PC-9 (cell line): Measurements from ENCODE around the gene ABI3BP. TPM values are rescaled to one million over a fixed set of nuclear protein-coding genes. Genes with fewer than 3 reads are reported as not detected.
A peak's percentile ranks its signal among the peaks of the same experiment; 100 is the strongest.

Experiments used
- BruUV-seq: library from RNA; stranded (reverse); fragments of 400-500 nt; replicated peaks from 2 replicates; lab custom pipeline; 2021; lab: Mats Ljungman, UMichigan
- CTCF ChIA-PET: fragments of 300-600 bp; sonication (Branson Sonifier 250); formaldehyde crosslinking; loops from one replicate; lab custom pipeline; 2022; ENCODE audit warnings: antibody characterized with exemption; lab: Charles Lee
- POLR2A ChIA-PET: fragments of 300-600 bp; sonication (Branson Sonifier 250); formaldehyde crosslinking; loops from one replicate; lab custom pipeline; 2022; ENCODE audit warnings: antibody characterized with exemption; ENCODE audit not compliant: unreplicated experiment; lab: Charles Lee
- DNase-seq, 2 experiments: peaks; one replicate each; pipeline versions ENCODE4 v3.0.0 to v3.0.0-alpha.2; 2015 to 2022; ENCODE audit warnings: mixed read lengths in 1 of 2
- H2AFZ ChIP-seq: fragments of 200-600 bp; sonication (generic); 2 replicates; pipeline ENCODE4 v1.8.1; 2017; ENCODE audit warnings: antibody characterized with exemption
- H3F3A ChIP-seq: fragments of 200-600 bp; sonication (generic); 2 replicates; pipeline ENCODE4 v1.8.1; 2017; ENCODE audit warnings: antibody characterized with exemption, mild to moderate bottlenecking, low read depth; ENCODE audit not compliant: insufficient read depth
- H3K27ac ChIP-seq: fragments of 200-600 bp; sonication (generic); 2 replicates; pipeline ENCODE4 v1.6.1; 2016; ENCODE audit warnings: mixed run types
- H3K27me3 ChIP-seq: fragments of 200-600 bp; sonication (generic); 2 replicates; pipeline ENCODE4 v1.6.1; 2016; ENCODE audit warnings: low read depth, mixed run types; ENCODE audit not compliant: insufficient read depth
- H3K36me3 ChIP-seq: fragments of 200-600 bp; sonication (generic); 2 replicates; pipeline ENCODE4 v1.6.1; 2016; ENCODE audit warnings: low read depth, mixed run types
- H3K4me1 ChIP-seq: fragments of 200-600 bp; sonication (generic); replicated peaks from 2 replicates; pipeline ENCODE4 v1.6.1; 2016; ENCODE audit warnings: mixed run types; ENCODE audit not compliant: insufficient read depth
- H3K4me2 ChIP-seq: fragments of 200-600 bp; sonication (generic); 2 replicates; pipeline ENCODE4 v1.6.1; 2017; ENCODE audit warnings: mixed run types
- H3K4me3 ChIP-seq: fragments of 200-600 bp; sonication (generic); 2 replicates; pipeline ENCODE4 v1.6.1; 2016; ENCODE audit warnings: mixed run types
- H3K79me2 ChIP-seq: fragments of 200-600 bp; sonication (generic); 2 replicates; pipeline ENCODE4 v1.6.1; 2017; ENCODE audit warnings: low read depth, mixed run types
- H3K9me2 ChIP-seq: fragments of 200-600 bp; sonication (generic); 2 replicates; pipeline ENCODE4 v1.8.1; 2017; ENCODE audit warnings: mild to moderate bottlenecking; ENCODE audit not compliant: insufficient read depth
- H3K9me3 ChIP-seq: fragments of 200-600 bp; sonication (generic); 2 replicates; pipeline ENCODE4 v1.8.1; 2016; ENCODE audit warnings: low read depth; ENCODE audit not compliant: insufficient read depth
- H4K20me1 ChIP-seq: fragments of 200-600 bp; sonication (generic); 2 replicates; pipeline ENCODE4 v1.8.1; 2017; ENCODE audit not compliant: insufficient read depth
- CTCF ChIP-seq: fragments of 200-600 bp; sonication (generic); conservative IDR thresholded peaks from 2 replicates; pipeline ENCODE4 v1.6.1; 2017; ENCODE audit warnings: mixed run types, antibody characterized with exemption, mild to moderate bottlenecking, moderate library complexity
- EZH2 ChIP-seq: fragments of 200-600 bp; sonication (generic); IDR thresholded peaks from 2 replicates; pipeline ENCODE4 v1.8.0; 2017; ENCODE audit warnings: antibody characterized with exemption, low read depth
- intact Hi-C: fragments of 100-400 bp; cut with micrococcal nuclease; formaldehyde crosslinking; loops from one replicate; pipeline ENCODE4 v1.10.0; 2022; ENCODE audit not compliant: unreplicated experiment
- total RNA-seq: library from RNA; stranded (reverse); gene quantifications from 2 replicates; pipeline ENCODE4 v1.2.3, GENCODE V29; 2021

ABI3BP gene
- total RNA-seq, 1 experiment from 2014 or later = 4.2 TPM

- no TSS peak for BruUV-seq
- TF ChIP-seq EZH2 = no peak
- TF ChIP-seq CTCF = no peak
- no peaks in the 10 kb centered on the region for H3K9me3 ChIP-seq
- no peaks in the 10 kb centered on the region for H3K27me3 ChIP-seq
- peaks cover 48% of the 10 kb centered on the region for H4K20me1 ChIP-seq
- no peak overlapping the region for H2AFZ ChIP-seq
- no peak overlapping the region for H3K4me3 ChIP-seq
- H3K4me2 ChIP-seq = no peak overlapping the region
- ChIA-PET CTCF (interaction anchor here (0.6 kb wide), 1 partner anchor 965 kb away, joined by 3 read pairs; no protein-coding TSS in a partner anchor), POLR2A (interaction anchor here (0.5 kb wide), 2 partner anchors 50 to 719 kb away, joined by 4 to 6 read pairs; no protein-coding TSS in a partner anchor)
- H3K36me3 ChIP-seq = peaks cover 94% of the 10 kb centered on the region
- H3K79me2 ChIP-seq = peaks cover 17% of the 10 kb centered on the region; the same call in 1 of the 2 replicates
- H3K27ac ChIP-seq = no peak overlapping the region
- intact Hi-C loops = loop anchor here (10.0 kb wide), 1 partner anchor 429 kb away; no protein-coding TSS in a partner anchor
- DNase-seq = no peak
- no peaks in the 10 kb centered on the region for H3K9me2 ChIP-seq
- no peaks in the 10 kb centered on the region for H3K4me1 ChIP-seq
- peaks cover 33% of the 10 kb centered on the region for H3F3A ChIP-seq
These were observed 249.7 kb downstream of the ABI3BP start for GRCh38 chr3:100743535-100743934.

GRCh38 chr3:100740207-100740606 is 253.0 kb downstream of the ABI3BP start:
- Histone ChIP-seq H3K4me3 (no peak overlapping the region), H4K20me1 (peaks cover 67% of the 10 kb centered on the region), H3K4me2 (no peak overlapping the region), H3K79me2 (peaks cover 28% of the 10 kb centered on the region), H3K27ac (no peak overlapping the region), H3K9me2 (no peaks in the 10 kb centered on the region), H3K36me3 (peaks cover 90% of the 10 kb centered on the region), H3K9me3 (no peaks in the 10 kb centered on the region), H3K27me3 (no peaks in the 10 kb centered on the region), H3F3A (peaks cover 47% of the 10 kb centered on the region), H3K4me1 (no peaks in the 10 kb centered on the region), H2AFZ (no peak overlapping the region)
- ChIA-PET POLR2A (no interaction called here), CTCF (interaction anchor here (1.4 kb wide), 1 partner anchor 277 kb away, joined by 3 read pairs; no protein-coding TSS in a partner anchor)
- TF ChIP-seq CTCF (no peak), EZH2 (no peak)
- DNase-seq = no peak
- intact Hi-C loops = loop anchor here (10.0 kb wide), 1 partner anchor 425 kb away; no protein-coding TSS in a partner anchor
- BruUV-seq = no TSS peak

- TF ChIP-seq EZH2 = no peak
- TF ChIP-seq CTCF = peak; percentile 76
- peaks cover 54% of the 10 kb centered on the region for H3K79me2 ChIP-seq
- H3F3A ChIP-seq = peaks cover 32% of the 10 kb centered on the region
- no peaks in the 10 kb centered on the region for H3K4me1 ChIP-seq
- no peaks in the 10 kb centered on the region for H3K9me2 ChIP-seq
- no peak for DNase-seq
- CTCF ChIA-PET = no interaction called here
- POLR2A ChIA-PET = no interaction called here
- H3K36me3 ChIP-seq = peaks cover 91% of the 10 kb centered on the region
- H2AFZ ChIP-seq = no peak overlapping the region
- intact Hi-C loops = loop anchor here (1.0 to 10.0 kb wide), 4 partner anchors 363 to 917 kb away; no protein-coding TSS in a partner anchor
- no peak overlapping the region for H3K4me2 ChIP-seq
- no TSS peak for BruUV-seq
- no peaks in the 10 kb centered on the region for H3K9me3 ChIP-seq
- no peak overlapping the region for H3K4me3 ChIP-seq
- no peaks in the 10 kb centered on the region for H3K27me3 ChIP-seq
- H3K27ac ChIP-seq = no peak overlapping the region
- H4K20me1 ChIP-seq = peaks cover 74% of the 10 kb centered on the region
These were observed 255.9 kb downstream of the ABI3BP start for GRCh38 chr3:100737334-100737733.
